Loucy (cell line): ENCODE data around the gene ALDH4A1.

Source experiments
- H2AFZ ChIP-seq: fragments of 200-600 bp; sonication (generic); 2 replicates; pipeline ENCODE4 v1.6.0; 2016; ENCODE audit warnings: antibody characterized with exemption, mild to moderate bottlenecking, low read length, moderate library complexity
- H3F3A ChIP-seq: fragments of 200-600 bp; 2 replicates; pipeline ENCODE4 v1.6.0; 2016; ENCODE audit warnings: antibody characterized with exemption, low read depth, mild to moderate bottlenecking
- H3K27me3 ChIP-seq: fragments of 200-600 bp; sonication (generic); 2 replicates; pipeline ENCODE4 v1.6.1; 2014; ENCODE audit warnings: low read length, mild to moderate bottlenecking; ENCODE audit not compliant: insufficient read depth, poor library complexity, severe bottlenecking
- H3K36me3 ChIP-seq: fragments of 200-600 bp; sonication (generic); 2 replicates; pipeline ENCODE4 v1.6.1; 2016; ENCODE audit warnings: low read length; ENCODE audit not compliant: insufficient read depth
- H3K4me1 ChIP-seq: fragments of 200-600 bp; sonication (generic); 2 replicates; pipeline ENCODE4 v1.5.1; 2014; ENCODE audit warnings: low read length, mild to moderate bottlenecking; ENCODE audit not compliant: insufficient read depth, poor library complexity, severe bottlenecking
- H3K4me2 ChIP-seq: fragments of 200-600 bp; sonication (generic); 2 replicates; pipeline ENCODE4 v1.6.0; 2014; ENCODE audit warnings: antibody characterized with exemption, low read length, low read depth, mild to moderate bottlenecking; ENCODE audit not compliant: poor library complexity, severe bottlenecking
- H3K4me3 ChIP-seq: fragments of 200-600 bp; sonication (generic); 2 replicates; pipeline ENCODE4 v1.5.1; 2014; ENCODE audit warnings: low read length, mild to moderate bottlenecking, mixed read lengths; ENCODE audit not compliant: poor library complexity, severe bottlenecking
- H3K79me2 ChIP-seq: fragments of 200-600 bp; sonication (generic); 2 replicates; pipeline ENCODE4 v1.6.1; 2014; ENCODE audit warnings: low read length; ENCODE audit not compliant: insufficient read depth
- H3K9ac ChIP-seq: fragments of 200-600 bp; sonication (generic); 2 replicates; pipeline ENCODE4 v1.6.0; 2014; ENCODE audit warnings: mild to moderate bottlenecking, low read depth, low read length, moderate library complexity; ENCODE audit not compliant: poor library complexity, severe bottlenecking
- H3K9me2 ChIP-seq: fragments of 200-600 bp; sonication (generic); replicated peaks from 2 replicates; pipeline ENCODE4 v1.6.1; 2016; ENCODE audit warnings: low read depth, low read length, mixed read lengths
- H3K9me3 ChIP-seq: fragments of 200-600 bp; sonication (generic); 2 replicates; pipeline ENCODE4 v1.6.1; 2014; ENCODE audit warnings: mild to moderate bottlenecking, antibody characterized with exemption, low read length, low read depth; ENCODE audit not compliant: insufficient read depth
- H4K20me1 ChIP-seq: fragments of 200-600 bp; sonication (generic); 2 replicates; pipeline ENCODE4 v1.6.0; 2014; ENCODE audit warnings: antibody characterized with exemption, low read length, mild to moderate bottlenecking; ENCODE audit not compliant: insufficient read depth, poor library complexity, severe bottlenecking
- CTCF ChIP-seq: fragments of 200-600 bp; sonication (generic); conservative IDR thresholded peaks from 2 replicates; pipeline ENCODE4 v1.5.1; 2014; ENCODE audit warnings: mild to moderate bottlenecking, antibody characterized with exemption, low read length
- EZH2phosphoT487 ChIP-seq: fragments of 200-600 bp; IDR thresholded peaks from 2 replicates; pipeline ENCODE4 v1.6.1; 2018; ENCODE audit warnings: antibody characterized with exemption, mild to moderate bottlenecking, moderate library complexity, borderline replicate concordance

The ALDH4A1 gene

GRCh38 chr1:18919956-18920355 lies 17.6 kb upstream of the ALDH4A1 start:
- Histone ChIP-seq H3K9ac (no peak overlapping the region), H3K4me2 (no peak overlapping the region), H3K4me1 (peaks cover 24% of the 10 kb centered on the region), H3K9me2 (no peaks in the 10 kb centered on the region), H3K36me3 (peaks cover 57% of the 10 kb centered on the region; the same call in 1 of the 2 replicates), H3K9me3 (no peaks in the 10 kb centered on the region), H2AFZ (no peak overlapping the region), H3F3A (0 out of 2 replicates have a peak, but pooled peaks cover 5% of the 10 kb centered on the region), H3K4me3 (no peak overlapping the region), H4K20me1 (no peaks in the 10 kb centered on the region), H3K79me2 (peaks cover 37% of the 10 kb centered on the region), H3K27me3 (no peaks in the 10 kb centered on the region)
- no peak for TF ChIP-seq CTCF
- TF ChIP-seq EZH2phosphoT487 = no peak

- peaks cover 18% of the 10 kb centered on the region for H3K4me1 ChIP-seq
- H4K20me1 ChIP-seq = no peaks in the 10 kb centered on the region
Measured at GRCh38 chr1:18919197-18919905, 17.0 kb upstream of the ALDH4A1 start.

GRCh38 chr1:18918417-18918816 lies 16.1 kb upstream of the ALDH4A1 start:
- no peaks in the 10 kb centered on the region for H3K9me3 ChIP-seq
- peaks cover 14% of the 10 kb centered on the region for H3K4me1 ChIP-seq
- H3K79me2 ChIP-seq = peaks cover 30% of the 10 kb centered on the region
- H3F3A ChIP-seq = no peaks in the 10 kb centered on the region
- H3K36me3 ChIP-seq = peaks cover 60% of the 10 kb centered on the region; the same call in 1 of the 2 replicates
- TF ChIP-seq EZH2phosphoT487 (no peak), CTCF (no peak)
- no peaks in the 10 kb centered on the region for H4K20me1 ChIP-seq
- no peak overlapping the region for H3K9ac ChIP-seq
- H3K9me2 ChIP-seq = no peaks in the 10 kb centered on the region
- no peak overlapping the region for H3K4me2 ChIP-seq
- H3K4me3 ChIP-seq = no peak overlapping the region
- H2AFZ ChIP-seq = no peak overlapping the region
- no peaks in the 10 kb centered on the region for H3K27me3 ChIP-seq

More at GRCh38 chr1:18919197-18919905, 17.0 kb upstream of the ALDH4A1 start:
- Histone ChIP-seq H2AFZ (no peak overlapping the region), H3K27me3 (no peaks in the 10 kb centered on the region), H3K4me2 (no peak overlapping the region), H3F3A (0 out of 2 replicates have a peak, but pooled peaks cover 2% of the 10 kb centered on the region), H3K9me2 (no peaks in the 10 kb centered on the region), H3K79me2 (peaks cover 31% of the 10 kb centered on the region), H3K4me3 (no peak overlapping the region), H3K36me3 (peaks cover 60% of the 10 kb centered on the region; the same call in 1 of the 2 replicates), H3K9me3 (no peaks in the 10 kb centered on the region), H3K9ac (no peak overlapping the region)
- TF ChIP-seq CTCF (no peak), EZH2phosphoT487 (no peak)
